Stimulated activated memory B cell treated with anti-CD40 and anti-IgM and Interleukin-4, amounts not matched to agents 10 μg/mL and 1 μg/mL and 100 μg/mL, for 72 hours (primary cell): ENCODE data around the gene STAP2.

Experiments
- ATAC-seq: fragments of 150-1000 bp; cut with Tn5 transposase; 2 replicates; pipeline ENCODE4 v1.10.0; 2021
- H3K27ac Mint-ChIP-seq: one replicate; pipeline ENCODE4 v1.8.0; 2022; ENCODE audit warnings: mild to moderate bottlenecking, mixed read lengths
- H3K27me3 Mint-ChIP-seq: one replicate; pipeline ENCODE4 v1.8.0; 2022; ENCODE audit warnings: mixed read lengths
- H3K36me3 Mint-ChIP-seq: one replicate; pipeline ENCODE4 v1.8.0; 2022; ENCODE audit warnings: mixed read lengths
- H3K4me1 Mint-ChIP-seq: one replicate; pipeline ENCODE4 v1.8.0; 2022; ENCODE audit warnings: mixed read lengths
- H3K4me3 Mint-ChIP-seq: one replicate; pipeline ENCODE4 v1.8.0; 2022; ENCODE audit warnings: mild to moderate bottlenecking, moderate library complexity, mixed read lengths
- H3K9me3 Mint-ChIP-seq: one replicate; pipeline ENCODE4 v1.8.0; 2022; ENCODE audit warnings: mixed read lengths

The STAP2 gene

GRCh38 chr19:4338441-4339355 lies at the start of gene STAP2:
Gene STAP2, minus strand, starts transcription at chr19:4338827. Its CDS starts 74 bp downstream, at chr19:4338753.
- H3K9me3 Mint-ChIP-seq, result peaks cover 14% of the 10 kb centered on the region
- H3K4me3 Mint-ChIP-seq, result peak within 1 kb of the TSS; percentile 81
- no peaks in the 10 kb centered on the region for H3K27me3 Mint-ChIP-seq
- ATAC-seq, result no peak
- peak within 1 kb of the TSS; percentile 88 for H3K27ac Mint-ChIP-seq
- H3K36me3 Mint-ChIP-seq, result peaks cover 6% of the 10 kb centered on the region
- H3K4me1 Mint-ChIP-seq, result peaks cover 30% of the 10 kb centered on the region

- ATAC-seq, result no peak
- H3K27me3 Mint-ChIP-seq, result no peaks in the 10 kb centered on the region
- no peak overlapping the region for H3K4me3 Mint-ChIP-seq
- H3K9me3 Mint-ChIP-seq, result no peaks in the 10 kb centered on the region
- H3K27ac Mint-ChIP-seq, result no peak overlapping the region
- peaks cover 49% of the 10 kb centered on the region for H3K4me1 Mint-ChIP-seq
- H3K36me3 Mint-ChIP-seq, result peaks cover 18% of the 10 kb centered on the region
Measured at GRCh38 chr19:4386041-4386782, 47.6 kb upstream of the STAP2 start.

DNA sequence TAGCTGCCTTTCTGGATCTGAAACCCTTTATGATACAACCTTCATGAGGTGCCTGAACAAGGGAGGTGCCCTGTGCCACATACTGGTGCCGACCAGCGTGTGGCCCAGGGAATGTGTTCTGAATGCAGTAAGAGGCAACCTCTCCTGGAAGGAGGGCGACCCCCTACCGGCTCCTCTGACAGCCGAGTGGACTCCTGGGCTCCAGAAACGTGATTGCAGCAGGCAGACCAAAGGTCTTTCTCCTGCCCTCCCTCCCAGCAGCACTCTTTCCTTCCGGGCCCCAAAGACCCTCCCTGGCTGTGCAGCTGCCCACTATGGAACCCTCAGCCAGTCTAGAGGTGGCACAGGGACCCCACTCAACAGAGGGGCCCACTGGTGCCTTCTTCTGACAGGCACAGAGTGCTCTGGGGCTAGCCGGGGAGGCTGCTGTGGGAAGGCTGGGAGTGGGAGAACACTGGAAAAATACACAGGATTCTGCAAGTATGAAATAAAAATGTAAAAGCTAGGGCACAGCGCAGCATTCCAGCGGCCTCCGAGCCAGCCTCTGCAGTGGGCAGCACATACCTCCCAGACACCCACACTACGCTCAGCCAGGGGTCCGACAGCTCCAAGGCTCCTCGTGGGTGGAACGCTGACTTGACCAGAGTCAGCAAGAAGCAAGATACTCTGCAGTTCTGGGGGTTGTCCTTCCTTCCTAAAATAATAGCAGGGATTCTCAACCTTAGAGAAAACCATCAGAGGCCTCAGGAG lies 46.8 kb upstream of the STAP2 start:
- ATAC-seq, result no peak
- Mint-ChIP-seq H3K27me3 (no peaks in the 10 kb centered on the region), H3K4me1 (peaks cover 51% of the 10 kb centered on the region)

DNA sequence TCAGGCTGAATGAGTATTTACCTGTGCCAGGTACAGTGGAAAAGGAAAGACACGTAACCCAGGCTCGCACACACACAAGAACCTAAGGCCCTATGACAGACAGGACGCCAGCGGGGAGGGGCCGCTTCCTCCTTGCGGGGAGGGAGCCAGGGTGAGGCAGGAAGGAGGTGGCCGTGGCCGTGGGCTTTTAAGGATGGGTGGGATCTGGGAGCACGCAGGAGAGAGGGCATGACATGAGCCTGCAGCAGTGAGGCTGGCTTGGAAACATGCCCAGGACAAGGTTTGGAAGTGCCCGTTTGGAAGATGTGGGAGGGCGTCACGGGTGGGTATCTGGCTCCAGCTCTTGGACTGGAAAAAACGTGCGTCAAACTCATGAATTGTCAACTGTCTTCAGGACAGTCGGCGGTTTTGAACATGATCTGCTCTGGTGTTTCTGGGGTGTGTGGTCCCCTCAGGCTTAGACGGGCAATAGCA lies 41.7 kb upstream of the STAP2 start:
- Mint-ChIP-seq H3K36me3 (peaks cover 4% of the 10 kb centered on the region), H3K4me1 (peaks cover 76% of the 10 kb centered on the region), H3K4me3 (peak overlapping the region; percentile 74), H3K27ac (peak overlapping the region; percentile 88), H3K9me3 (no peaks in the 10 kb centered on the region), H3K27me3 (no peaks in the 10 kb centered on the region)
- peak; percentile 60 for ATAC-seq

More for the DNA sequence above, 46.8 kb upstream of the STAP2 start:
- peaks cover 18% of the 10 kb centered on the region for H3K36me3 Mint-ChIP-seq
- no peaks in the 10 kb centered on the region for H3K9me3 Mint-ChIP-seq
- H3K4me3 Mint-ChIP-seq, result no peak overlapping the region
- H3K27ac Mint-ChIP-seq, result no peak overlapping the region

DNA sequence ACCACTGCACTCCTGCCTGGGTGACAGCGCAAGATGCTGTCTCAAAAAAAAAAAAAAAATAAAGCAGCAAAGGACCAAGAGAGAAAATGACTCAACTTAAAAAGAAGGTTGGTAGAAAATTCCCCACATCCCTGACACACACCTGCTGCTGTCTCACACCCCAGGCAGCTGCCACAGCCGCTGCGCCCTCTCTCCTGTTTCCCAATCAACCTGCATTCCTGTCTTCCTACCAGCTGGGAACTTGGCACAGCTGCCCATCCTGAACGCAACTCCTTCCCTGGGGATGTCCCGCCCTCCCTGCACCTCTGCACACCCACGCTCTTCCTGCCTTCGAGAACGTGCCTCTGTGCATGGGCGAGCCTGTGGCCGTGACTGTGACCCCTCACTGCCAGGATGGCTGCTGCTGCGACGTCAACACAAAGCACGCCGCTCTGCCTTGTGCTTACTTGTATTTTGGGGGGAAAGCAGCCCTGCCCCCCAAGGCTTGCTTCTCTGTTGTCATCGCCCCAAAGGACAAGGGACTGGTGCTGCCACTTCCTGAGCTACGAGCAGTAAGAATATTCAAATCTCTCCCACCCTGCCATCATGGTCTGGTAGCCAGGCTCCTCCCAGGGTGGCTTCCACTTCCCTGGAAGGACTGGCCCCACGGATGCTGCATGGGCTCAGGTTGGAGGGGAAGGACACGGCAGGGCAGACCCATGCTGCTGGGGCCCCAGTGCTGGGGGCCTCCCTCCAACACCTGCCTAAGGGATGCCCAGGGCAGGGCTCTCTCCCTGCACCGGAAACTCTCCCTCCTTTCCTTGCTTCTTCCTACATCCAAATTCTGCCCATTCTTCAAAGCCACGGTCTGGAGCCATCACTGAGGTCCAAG lies 41.0 kb upstream of the STAP2 start:
- no peaks in the 10 kb centered on the region for H3K9me3 Mint-ChIP-seq
- peaks cover 4% of the 10 kb centered on the region for H3K36me3 Mint-ChIP-seq
- H3K4me1 Mint-ChIP-seq, result peaks cover 82% of the 10 kb centered on the region
- H3K4me3 Mint-ChIP-seq, result peak overlapping the region; percentile 74
- peak; percentile 77 for ATAC-seq
- H3K27ac Mint-ChIP-seq, result peak overlapping the region; percentile 88
- H3K27me3 Mint-ChIP-seq, result no peaks in the 10 kb centered on the region

GRCh38 chr19:4378886-4379285 lies 40.3 kb upstream of the STAP2 start:
- H3K36me3 Mint-ChIP-seq, result peaks cover 4% of the 10 kb centered on the region
- H3K9me3 Mint-ChIP-seq, result no peaks in the 10 kb centered on the region
- peak overlapping the region; percentile 88 for H3K27ac Mint-ChIP-seq
- H3K27me3 Mint-ChIP-seq, result no peaks in the 10 kb centered on the region
- no peak for ATAC-seq
- peaks cover 86% of the 10 kb centered on the region for H3K4me1 Mint-ChIP-seq
- H3K4me3 Mint-ChIP-seq, result peak overlapping the region; percentile 74

DNA sequence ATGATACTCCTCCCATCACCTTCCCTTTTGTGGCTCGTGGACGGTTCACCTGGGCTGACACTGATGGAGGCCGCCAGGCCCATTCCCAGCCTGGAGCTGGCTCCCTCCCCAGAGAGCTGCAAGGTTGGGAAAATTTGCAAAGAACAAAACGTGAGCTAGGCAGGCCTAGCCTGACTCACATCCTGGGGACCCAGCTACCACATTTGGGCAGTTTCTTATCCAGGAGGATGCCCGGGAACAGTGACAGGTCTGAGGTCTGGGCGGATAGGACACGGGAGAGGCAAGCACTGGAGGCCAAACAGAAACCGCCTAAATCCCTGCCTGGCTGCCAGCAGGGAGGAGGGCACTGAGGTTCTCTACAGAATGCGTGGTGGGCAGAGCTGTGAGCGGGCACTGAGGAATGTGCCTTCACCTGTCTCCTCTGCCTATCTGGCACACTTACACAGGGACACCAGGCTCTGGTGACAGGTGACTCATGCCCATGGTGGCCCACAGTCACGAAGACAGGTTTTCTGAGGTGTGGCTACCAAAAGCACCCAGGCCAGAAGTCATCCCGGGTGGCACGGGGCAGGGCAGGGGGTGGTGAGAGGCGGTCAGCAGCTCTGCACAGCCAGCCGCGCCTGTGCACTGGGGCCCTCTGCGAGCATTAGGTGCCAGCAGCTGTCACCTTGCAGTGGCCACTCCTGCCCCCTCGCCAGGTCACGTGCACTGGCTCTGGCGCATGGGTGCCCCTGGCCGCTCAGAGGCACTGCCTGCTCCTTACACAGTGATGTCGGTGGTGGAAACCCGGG lies 38.6 kb upstream of the STAP2 start:
- Mint-ChIP-seq H3K27ac (peak overlapping the region; percentile 96), H3K9me3 (no peaks in the 10 kb centered on the region), H3K4me1 (peaks cover 94% of the 10 kb centered on the region), H3K36me3 (peaks cover 4% of the 10 kb centered on the region), H3K4me3 (peak overlapping the region; percentile 65), H3K27me3 (no peaks in the 10 kb centered on the region)
- ATAC-seq, result no peak

DNA sequence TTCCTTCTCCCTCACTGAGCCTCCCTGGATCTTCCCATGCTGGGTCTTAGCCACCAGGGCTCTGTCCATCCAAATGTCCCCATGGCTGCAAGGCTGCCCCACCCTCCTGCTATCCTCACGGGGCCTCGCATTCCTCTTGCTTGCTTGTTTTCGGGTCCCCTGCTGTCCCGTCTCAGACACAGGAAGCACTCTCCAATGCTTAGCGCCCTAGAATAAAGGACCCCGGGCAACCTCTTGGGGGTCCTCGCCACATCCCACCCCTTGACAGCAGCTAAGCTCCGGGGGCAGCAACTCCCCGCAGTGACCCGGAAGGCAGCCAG lies 38.0 kb upstream of the STAP2 start:
- Mint-ChIP-seq H3K4me1 (peaks cover 94% of the 10 kb centered on the region), H3K4me3 (peak overlapping the region; percentile 65), H3K36me3 (peaks cover 4% of the 10 kb centered on the region)

DNA sequence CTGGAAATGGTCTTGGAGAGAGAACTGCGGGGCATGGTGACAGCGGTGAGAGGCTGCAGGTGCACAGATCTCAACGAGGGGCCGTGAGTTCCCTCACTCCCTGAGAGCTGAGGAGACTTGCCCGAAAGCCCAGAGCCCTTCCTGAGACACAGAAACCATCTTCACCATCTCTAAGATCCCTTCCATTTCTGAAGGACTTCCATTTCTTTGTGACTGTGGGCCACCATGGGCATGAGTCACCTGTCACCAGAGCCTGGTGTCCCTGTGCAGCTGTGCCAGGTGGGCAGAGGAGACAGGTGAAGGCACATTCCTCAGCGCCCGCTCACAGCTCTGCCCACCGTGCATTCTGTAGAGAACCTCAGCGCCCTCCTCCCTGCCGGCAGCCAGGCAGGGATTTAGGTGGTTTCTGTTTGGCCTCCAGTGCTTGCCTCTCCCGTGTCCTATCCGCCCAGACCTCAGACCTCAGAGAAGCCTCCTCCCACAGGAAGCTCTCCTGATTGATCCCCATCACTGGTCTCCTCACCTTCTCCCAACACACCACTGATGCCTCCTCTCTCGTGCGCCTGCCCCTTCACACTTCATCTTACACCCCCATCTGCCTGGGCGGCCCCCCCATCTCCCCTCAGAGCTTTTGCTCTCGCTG lies 37.5 kb upstream of the STAP2 start:
- H3K36me3 Mint-ChIP-seq, result peaks cover 6% of the 10 kb centered on the region
- H3K4me3 Mint-ChIP-seq, result peak overlapping the region; percentile 65

More for the DNA sequence above, 38.0 kb upstream of the STAP2 start:
- H3K9me3 Mint-ChIP-seq, result no peaks in the 10 kb centered on the region
- H3K27me3 Mint-ChIP-seq, result no peaks in the 10 kb centered on the region
- no peak for ATAC-seq
- H3K27ac Mint-ChIP-seq, result peak overlapping the region; percentile 96

DNA sequence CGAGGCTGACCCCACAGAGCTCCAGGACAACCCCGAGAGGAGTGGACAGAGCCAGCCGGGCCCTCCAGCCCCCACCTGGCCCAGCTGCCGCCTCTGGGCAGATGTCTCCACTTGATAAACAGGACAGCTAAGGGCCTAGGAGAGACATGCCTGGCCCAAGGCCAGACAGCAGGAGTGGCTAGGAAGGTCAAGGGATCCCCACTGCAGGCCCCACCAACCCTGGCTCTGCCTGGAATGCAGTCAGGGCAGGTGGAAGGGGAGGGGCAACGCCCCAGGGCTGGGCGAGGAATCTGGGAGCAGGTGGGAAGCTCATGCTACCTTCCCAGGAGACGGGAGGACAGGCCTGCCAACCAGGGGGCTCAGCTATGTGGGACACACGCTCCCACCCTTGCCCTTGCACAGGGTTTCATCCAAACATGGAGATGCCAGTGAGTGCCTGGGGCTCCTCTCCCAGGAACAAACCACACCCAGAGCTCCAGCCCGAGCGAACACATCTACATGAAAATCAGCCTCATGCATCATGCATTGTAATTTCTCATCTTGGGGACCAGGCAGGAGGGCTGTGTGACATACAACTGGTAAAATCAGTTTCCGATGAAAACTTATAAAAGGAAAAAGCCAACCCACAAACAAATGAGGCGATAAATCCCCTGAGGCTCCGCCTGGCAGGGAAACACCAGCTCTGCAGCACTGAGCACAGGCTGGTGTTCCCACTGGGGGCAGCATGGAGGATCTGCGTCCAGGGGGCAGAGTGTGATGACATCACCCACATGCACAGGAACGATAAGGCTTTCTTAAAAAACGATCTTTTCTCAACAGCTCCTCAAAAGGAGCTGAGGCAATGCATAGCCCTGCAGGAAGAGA lies 36.8 kb upstream of the STAP2 start:
- H3K27me3 Mint-ChIP-seq, result no peaks in the 10 kb centered on the region
- H3K4me1 Mint-ChIP-seq, result peaks cover 93% of the 10 kb centered on the region
- H3K27ac Mint-ChIP-seq, result peak overlapping the region; percentile 96
- peak; percentile 84 for ATAC-seq
- H3K9me3 Mint-ChIP-seq, result no peaks in the 10 kb centered on the region
- peak overlapping the region; percentile 65 for H3K4me3 Mint-ChIP-seq
- H3K36me3 Mint-ChIP-seq, result peaks cover 10% of the 10 kb centered on the region

More for the DNA sequence above, 37.5 kb upstream of the STAP2 start:
- ATAC-seq, result peak; percentile 25
- Mint-ChIP-seq H3K27ac (peak overlapping the region; percentile 96), H3K4me1 (peaks cover 93% of the 10 kb centered on the region), H3K9me3 (no peaks in the 10 kb centered on the region), H3K27me3 (no peaks in the 10 kb centered on the region)

- H3K36me3 Mint-ChIP-seq, result peaks cover 10% of the 10 kb centered on the region
- H3K27me3 Mint-ChIP-seq, result no peaks in the 10 kb centered on the region
- peak overlapping the region; percentile 96 for H3K27ac Mint-ChIP-seq
- H3K9me3 Mint-ChIP-seq, result no peaks in the 10 kb centered on the region
- ATAC-seq, result no peak
- peak overlapping the region; percentile 65 for H3K4me3 Mint-ChIP-seq
- H3K4me1 Mint-ChIP-seq, result peaks cover 93% of the 10 kb centered on the region
Measured at GRCh38 chr19:4374498-4375163, 36.0 kb upstream of the STAP2 start.
